OCI-LY7 (cell line): ENCODE data around the gene PACS1. TPM values are rescaled to one million over a fixed set of nuclear protein-coding genes. Genes with fewer than 3 reads are reported as not detected.
A peak's percentile ranks its signal among the peaks of the same experiment; 100 is the strongest.
"Not testable (repeated sequence)": the region's sequence is repeated elsewhere in the genome, so short reads cannot be mapped to it uniquely, and the experiment has no call there.

Experiments used
- BruUV-seq: library from RNA; stranded (reverse); fragments of 400-500 nt; replicated peaks from 2 replicates; lab custom pipeline; 2021; lab: Mats Ljungman, UMichigan
- CTCF ChIA-PET: fragments of 300-600 bp; sonication (Branson Sonifier 250); formaldehyde crosslinking; loops from one replicate; lab custom pipeline; 2022; ENCODE audit warnings: antibody characterized with exemption; ENCODE audit not compliant: unreplicated experiment; lab: Charles Lee
- POLR2A ChIA-PET: fragments of 300-600 bp; sonication (Branson Sonifier 250); formaldehyde crosslinking; loops from one replicate; lab custom pipeline; 2022; ENCODE audit warnings: antibody characterized with exemption; lab: Charles Lee
- DNase-seq: peaks from one replicate; pipeline ENCODE4 v3.0.0-alpha.2; 2015; ENCODE audit warnings: low spot score
- H2AFZ ChIP-seq: fragments of 200-600 bp; sonication (generic), shearing (Covaris generic); 2 replicates; pipeline ENCODE4 v1.6.1; 2014; ENCODE audit warnings: mild to moderate bottlenecking, antibody characterized with exemption, low read length, moderate library complexity
- H3K27ac ChIP-seq: fragments of 200-600 bp; sonication (generic); 2 replicates; pipeline ENCODE4 v1.5.1; 2014; ENCODE audit warnings: mixed run types, low read depth, mild to moderate bottlenecking, moderate library complexity, low read length, inconsistent platforms; ENCODE audit not compliant: poor library complexity, severe bottlenecking
- H3K36me3 ChIP-seq: fragments of 200-600 bp; sonication (generic); 2 replicates; pipeline ENCODE4 v1.6.1; 2014; ENCODE audit warnings: mild to moderate bottlenecking, antibody characterized with exemption, low read length, moderate library complexity, mixed read lengths; ENCODE audit not compliant: insufficient read depth
- H3K4me1 ChIP-seq: fragments of 200-600 bp; sonication (generic); 2 replicates; pipeline ENCODE4 v1.5.1; 2014; ENCODE audit warnings: mild to moderate bottlenecking, low read length; ENCODE audit not compliant: insufficient read depth, poor library complexity, severe bottlenecking
- H3K4me2 ChIP-seq: fragments of 200-600 bp; sonication (generic); 2 replicates; pipeline ENCODE4 v1.6.1; 2014; ENCODE audit warnings: mild to moderate bottlenecking, low read length
- H3K4me3 ChIP-seq: fragments of 200-600 bp; sonication (generic); 2 replicates; pipeline ENCODE4 v1.5.1; 2014; ENCODE audit warnings: mild to moderate bottlenecking, low read depth, low read length; ENCODE audit not compliant: poor library complexity, severe bottlenecking
- H3K79me2 ChIP-seq: fragments of 200-600 bp; sonication (generic); 2 replicates; pipeline ENCODE4 v1.6.1; 2016; ENCODE audit warnings: low read depth, mild to moderate bottlenecking, low read length, moderate library complexity, mixed read lengths; ENCODE audit not compliant: insufficient read depth
- H3K9me2 ChIP-seq: fragments of 200-600 bp; sonication (generic); 2 replicates; pipeline ENCODE4 v1.6.1; 2016; ENCODE audit warnings: mild to moderate bottlenecking, low read length, mixed read lengths; ENCODE audit not compliant: insufficient read depth
- H3K9me3 ChIP-seq: fragments of 200-600 bp; sonication (generic); 2 replicates; pipeline ENCODE4 v1.6.1; 2014; ENCODE audit warnings: mild to moderate bottlenecking, mixed run types, low read length, mixed read lengths
- H4K20me1 ChIP-seq: fragments of 200-600 bp; sonication (generic); 2 replicates; pipeline ENCODE4 v1.6.1; 2014; ENCODE audit warnings: mild to moderate bottlenecking, antibody characterized with exemption, low read length, moderate library complexity, mixed read lengths; ENCODE audit not compliant: insufficient read depth
- CTCF ChIP-seq: fragments of 200-600 bp; sonication (generic); conservative IDR thresholded peaks from 2 replicates; pipeline ENCODE4 v1.5.1; 2014; ENCODE audit warnings: mild to moderate bottlenecking, antibody characterized with exemption, low read length, moderate library complexity, mixed read lengths
- EZH2phosphoT487 ChIP-seq: fragments of 200-600 bp; sonication (generic); IDR thresholded peaks from 2 replicates; pipeline ENCODE4 v1.6.1; 2018; ENCODE audit warnings: low read depth, borderline replicate concordance, mild to moderate bottlenecking, mixed run types, antibody characterized with exemption, low read length, moderate library complexity, mixed read lengths
- intact Hi-C: fragments of 100-400 bp; cut with micrococcal nuclease; formaldehyde crosslinking; loops from one replicate; pipeline ENCODE4 v1.10.0; 2022; ENCODE audit not compliant: unreplicated experiment
- total RNA-seq, 2 experiments: library from RNA; depleted of rRNA in 1 of 2; stranded (reverse); fragments of >200 nt in 1 of 2; shearing (Covaris generic) in 1 of 2; gene quantifications; 2 replicates each; pipeline ENCODE4 v1.2.3, GENCODE V29; 2014 to 2022

Gene PACS1
- total RNA-seq, 2 experiments from 2014 or later = 23.7 to 52.5 TPM

GRCh38 chr11:66022401-66023185, 47.5 kb upstream of the PACS1 start:
- POLR2A ChIA-PET = no interaction called here
- peak; percentile 86 for TF ChIP-seq CTCF
- no peak for TF ChIP-seq EZH2phosphoT487
- BruUV-seq = no TSS peak
- Histone ChIP-seq H3K36me3 (no peaks in the 10 kb centered on the region), H3K9me3 (no peaks in the 10 kb centered on the region), H3K4me1 (no peaks in the 10 kb centered on the region), H2AFZ (no peak overlapping the region), H3K4me2 (no peak overlapping the region), H3K79me2 (no peaks in the 10 kb centered on the region), H3K4me3 (no peak overlapping the region), H3K27ac (no peak overlapping the region), H4K20me1 (no peaks in the 10 kb centered on the region), H3K9me2 (no peaks in the 10 kb centered on the region)
- intact Hi-C loops = no loop called here
- CTCF ChIA-PET = interaction anchor here (1.3 to 1.4 kb wide), 2 partner anchors 20 to 23 kb away, joined by 3 to 5 read pairs; partner anchors contain the start of gene BANF1
- peak; percentile 53 for DNase-seq

GRCh38 chr11:66023186-66023440, 47.0 kb upstream of the PACS1 start:
- H3K4me1 ChIP-seq, H3K27ac ChIP-seq, H4K20me1 ChIP-seq, H3K4me3 ChIP-seq, H3K9me3 ChIP-seq, H3K36me3 ChIP-seq, POLR2A ChIA-PET, BruUV-seq, intact Hi-C loops, DNase-seq, H2AFZ ChIP-seq, H3K4me2 ChIP-seq, H3K9me2 ChIP-seq, H3K79me2 ChIP-seq: not testable (repeated sequence)
- CTCF ChIA-PET = interaction anchor here (1.3 to 1.4 kb wide), 2 partner anchors 21 to 22 kb away, joined by 3 to 5 read pairs; partner anchors contain the start of gene BANF1

GRCh38 chr11:66026017-66026529, 44.0 kb upstream of the PACS1 start, which contains the start of gene CATSPER1:
Gene CATSPER1, minus strand, starts transcription at chr11:66026479. Its CDS starts 100 bp downstream, at chr11:66026379.
- TF ChIP-seq CTCF (no peak), EZH2phosphoT487 (no peak)
- CTCF ChIA-PET = interaction anchor here (0.7 kb wide), 1 partner anchor 10 kb away, joined by 3 read pairs; no protein-coding TSS in a partner anchor
- intact Hi-C loops = no loop called here

More at GRCh38 chr11:66026017-66026529, 44.0 kb upstream of the PACS1 start, which contains the start of gene CATSPER1:
- Histone ChIP-seq H3K4me1 (no peaks in the 10 kb centered on the region), H4K20me1 (no peaks in the 10 kb centered on the region), H3K79me2 (no peaks in the 10 kb centered on the region), H3K27ac (no peak within 1 kb of the TSS), H3K9me3 (no peaks in the 10 kb centered on the region), H3K4me3 (no peak within 1 kb of the TSS), H3K36me3 (no peaks in the 10 kb centered on the region), H3K9me2 (no peaks in the 10 kb centered on the region), H3K4me2 (no peak within 1 kb of the TSS), H2AFZ (no peak within 1 kb of the TSS)
- POLR2A ChIA-PET = interaction anchor here (0.6 kb wide), 1 partner anchor 105 kb away, joined by 3 read pairs; no protein-coding TSS in a partner anchor
- BruUV-seq = no TSS peak
- no peak for DNase-seq
